Activated B cell treated with CpG ODN at 0.5 μM for 24 hours (primary cell): ENCODE data around the gene PSD4. TPM values are rescaled to one million over a fixed set of nuclear protein-coding genes. Genes with fewer than 3 reads are reported as not detected.

ENCODE experiments used
- ATAC-seq: fragments of 200-7000 bp; cut with Tn5 transposase; one replicate; pipeline ENCODE4 v1.10.0; 2021; ENCODE audit warnings: low read depth, mild to moderate bottlenecking, moderate library complexity
- CTCF ChIA-PET: fragments of 350-600 bp; sonication (Branson Sonifier 250); formaldehyde crosslinking; loops from one replicate; lab custom pipeline; 2021; ENCODE audit warnings: antibody characterized with exemption; lab: Charles Lee
- POLR2A ChIA-PET: fragments of 350-600 bp; sonication (Branson Sonifier 250); formaldehyde crosslinking; loops from one replicate; lab custom pipeline; 2021; ENCODE audit warnings: antibody characterized with exemption; lab: Charles Lee
- DNase-seq: peaks from one replicate; pipeline ENCODE4 v3.0.0; 2022
- H3K27ac Mint-ChIP-seq: one replicate; pipeline ENCODE4 v1.8.0; 2020; ENCODE audit warnings: mixed read lengths
- H3K27me3 Mint-ChIP-seq: one replicate; pipeline ENCODE4 v1.8.0; 2021; ENCODE audit warnings: mixed read lengths
- H3K36me3 Mint-ChIP-seq: one replicate; pipeline ENCODE4 v1.8.0; 2021; ENCODE audit warnings: low read depth, mixed read lengths
- H3K4me1 Mint-ChIP-seq: one replicate; pipeline ENCODE4 v1.8.0; 2021; ENCODE audit warnings: mixed read lengths
- H3K4me3 Mint-ChIP-seq: one replicate; pipeline ENCODE4 v1.8.0; 2020; ENCODE audit warnings: mild to moderate bottlenecking, mixed read lengths
- H3K9me3 Mint-ChIP-seq: one replicate; pipeline ENCODE4 v1.8.0; 2020; ENCODE audit warnings: mixed read lengths
- CTCF ChIP-seq: fragments of 200-600 bp; IDR thresholded peaks from one replicate; pipeline ENCODE4 v1.8.0; 2022; ENCODE audit warnings: antibody characterized with exemption, mild to moderate bottlenecking
- intact Hi-C: fragments of 100-400 bp; cut with micrococcal nuclease; formaldehyde crosslinking; loops from one replicate; pipeline ENCODE4 v1.15.1; 2024
- total RNA-seq: library from RNA; stranded (reverse); gene quantifications from 2 replicates; pipeline ENCODE4 v1.2.3, GENCODE V29; 2022

Gene PSD4
- total RNA-seq, 1 donor from 2014 or later: 182 TPM

GRCh38 chr2:113127646-113128570 is 45.9 kb upstream of the PSD4 start:
- no peaks in the 10 kb centered on the region for H3K9me3 Mint-ChIP-seq
- DNase-seq (no peak), ATAC-seq (no peak)
- H3K27ac Mint-ChIP-seq: no peak overlapping the region
- no peak overlapping the region for H3K4me3 Mint-ChIP-seq
- H3K27me3 Mint-ChIP-seq: no peaks in the 10 kb centered on the region
- no peak for TF ChIP-seq CTCF
- intact Hi-C loops: no loop called here
- POLR2A ChIA-PET: interaction anchor here (0.6 kb wide), 1 partner anchor 11 kb away, joined by 5 read pairs; no protein-coding TSS in a partner anchor
- CTCF ChIA-PET: interaction anchor here (0.6 to 1.4 kb wide), 2 partner anchors 10 to 76 kb away, joined by 3 to 6 read pairs; no protein-coding TSS in a partner anchor
- H3K4me1 Mint-ChIP-seq: peaks cover 15% of the 10 kb centered on the region
- no peaks in the 10 kb centered on the region for H3K36me3 Mint-ChIP-seq

DNA sequence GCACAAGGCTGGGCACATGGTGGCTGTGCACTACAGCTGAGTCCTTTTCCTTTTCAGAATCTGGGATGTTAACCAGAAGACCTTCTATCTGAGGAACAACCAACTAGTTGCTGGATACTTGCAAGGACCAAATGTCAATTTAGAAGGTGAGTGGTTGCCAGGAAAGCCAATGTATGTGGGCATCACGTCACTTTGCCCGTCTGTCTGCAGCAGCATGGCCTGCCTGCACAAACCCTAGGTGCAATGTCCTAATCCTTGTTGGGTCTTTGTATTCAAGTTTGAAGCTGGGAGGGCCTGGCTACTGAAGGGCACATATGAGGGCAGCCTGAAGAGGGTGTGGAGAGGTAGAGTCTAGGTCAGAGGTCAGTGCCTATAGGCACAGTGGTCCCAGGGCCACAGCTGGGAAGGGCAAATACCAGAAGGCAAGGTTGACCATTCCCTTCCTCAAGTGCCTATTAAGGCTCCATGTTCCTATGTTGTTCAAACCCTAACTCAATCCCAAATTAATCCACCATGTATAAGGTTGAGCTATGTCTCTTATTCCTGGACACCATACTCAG is 44.2 kb upstream of the PSD4 start:
- Mint-ChIP-seq H3K27me3 (no peaks in the 10 kb centered on the region), H3K27ac (no peak overlapping the region), H3K36me3 (no peaks in the 10 kb centered on the region), H3K4me3 (no peak overlapping the region), H3K9me3 (no peaks in the 10 kb centered on the region), H3K4me1 (peaks cover 3% of the 10 kb centered on the region)
- no peak for TF ChIP-seq CTCF
- ATAC-seq (no peak), DNase-seq (no peak)
- POLR2A ChIA-PET: interaction anchor here (0.6 kb wide), 1 partner anchor 45 kb away, joined by 5 read pairs; no protein-coding TSS in a partner anchor
- intact Hi-C loops: no loop called here
- CTCF ChIA-PET: no interaction called here

- Mint-ChIP-seq H3K4me1 (peaks cover 2% of the 10 kb centered on the region), H3K27ac (no peak overlapping the region), H3K9me3 (no peaks in the 10 kb centered on the region), H3K4me3 (no peak overlapping the region), H3K27me3 (no peaks in the 10 kb centered on the region), H3K36me3 (no peaks in the 10 kb centered on the region)
- no peak for TF ChIP-seq CTCF
- ATAC-seq (no peak), DNase-seq (no peak)
- ChIA-PET POLR2A (no interaction called here), CTCF (interaction anchor here (11.5 kb wide), 1 partner anchor 67 kb away, joined by 319 read pairs; no protein-coding TSS in a partner anchor)
- intact Hi-C loops: no loop called here
These were observed 42.2 kb upstream of the PSD4 start for GRCh38 chr2:113131352-113132185.

GRCh38 chr2:113132414-113133021 is 41.3 kb upstream of the PSD4 start:
- no peak for TF ChIP-seq CTCF
- ATAC-seq (no peak), DNase-seq (no peak)
- ChIA-PET POLR2A (no interaction called here), CTCF (interaction anchor here (11.5 kb wide), 1 partner anchor 66 kb away, joined by 319 read pairs; no protein-coding TSS in a partner anchor)
- no peaks in the 10 kb centered on the region for H3K36me3 Mint-ChIP-seq
- H3K27ac Mint-ChIP-seq: no peak overlapping the region
- H3K9me3 Mint-ChIP-seq: no peaks in the 10 kb centered on the region
- no peak overlapping the region for H3K4me3 Mint-ChIP-seq
- peaks cover 5% of the 10 kb centered on the region for H3K4me1 Mint-ChIP-seq
- no peaks in the 10 kb centered on the region for H3K27me3 Mint-ChIP-seq
- intact Hi-C loops: no loop called here
